NCI-H1694 (cell line): Measurements from ENCODE around the gene CTDSPL2.
"Not testable (repeated sequence)": the region's sequence is repeated elsewhere in the genome, so short reads cannot be mapped to it uniquely, and the experiment has no call there.

ENCODE experiments used
- DNase-seq: peaks from one replicate; lab custom pipeline; 2025; lab: John Stamatoyannopoulos, UW

CTDSPL2 gene

GRCh38 chr15:44485880-44486279 is 58.5 kb downstream of the CTDSPL2 start:
- no peak for DNase-seq

GRCh38 chr15:44489464-44489863 is 62.0 kb downstream of the CTDSPL2 start:
- no peak for DNase-seq

- DNase-seq, result no peak
Observed at GRCh38 chr15:44490622-44491021, 63.2 kb downstream of the CTDSPL2 start.

- no peak for DNase-seq
Observed at GRCh38 chr15:44492040-44492439, 64.6 kb downstream of the CTDSPL2 start.

GRCh38 chr15:44492672-44493071 is 65.2 kb downstream of the CTDSPL2 start:
- DNase-seq, result no peak

- no peak for DNase-seq
Observed at GRCh38 chr15:44495562-44495961, 68.1 kb downstream of the CTDSPL2 start.

GRCh38 chr15:44500555-44500954 is 73.1 kb downstream of the CTDSPL2 start:
- no peak for DNase-seq

- no peak for DNase-seq
Observed at GRCh38 chr15:44501768-44502366, 74.4 kb downstream of the CTDSPL2 start.

- no peak for DNase-seq
Observed at GRCh38 chr15:44516436-44516835, 89.0 kb downstream of the CTDSPL2 start.

GRCh38 chr15:44519537-44519936 is 92.1 kb downstream of the CTDSPL2 start:
- DNase-seq, result no peak

- no peak for DNase-seq
Observed at GRCh38 chr15:44525018-44525417, 97.6 kb downstream of the CTDSPL2 start.

GRCh38 chr15:44527241-44527640 is 99.8 kb downstream of the CTDSPL2 start:
- no peak for DNase-seq

GRCh38 chr15:44529864-44530604 is 102.6 kb downstream of the CTDSPL2 start:
- DNase-seq, result no peak

GRCh38 chr15:44530653-44531052 is 103.2 kb downstream of the CTDSPL2 start:
- no peak for DNase-seq

- not testable (repeated sequence) for DNase-seq
Observed at GRCh38 chr15:44532275-44532674, 104.8 kb downstream of the CTDSPL2 start.

GRCh38 chr15:44532689-44533088 is 105.3 kb downstream of the CTDSPL2 start:
- DNase-seq, result no peak

- no peak for DNase-seq
Observed at GRCh38 chr15:44535092-44535491, 107.7 kb downstream of the CTDSPL2 start.

- DNase-seq, result no peak
Observed at GRCh38 chr15:44535523-44536301, 108.3 kb downstream of the CTDSPL2 start.

- DNase-seq, result peak; percentile 87
Observed at GRCh38 chr15:44536302-44536961, 109.0 kb downstream of the CTDSPL2 start.

GRCh38 chr15:44536962-44537734 is 109.7 kb downstream of the CTDSPL2 start, which contains the start of gene EIF3J:
Gene EIF3J (plus strand): TSS chr15:44537147. CDS start chr15:44537195, 48 bp downstream.
- peak; percentile 87 for DNase-seq

GRCh38 chr15:44537735-44538240 is 110.4 kb downstream of the CTDSPL2 start:
- no peak for DNase-seq
